ENCODE results near the gene COL21A1. TPM values are rescaled to one million over a fixed set of nuclear protein-coding genes. Genes with fewer than 3 reads are reported as not detected.

Gene COL21A1
- total RNA-seq, 1 experiment from 2014 or later = 3.3 TPM

GRCh38 chr6:56250266-56250665, 2.9 kb upstream of the COL21A1 start:
- POLR2A ChIA-PET = no interaction called here
- DNase-seq (ENCODE audit: low read depth, low spot score) (no peak), ATAC-seq (no peak)
- Histone ChIP-seq H3K9me3 (ENCODE audit: control insufficient read depth, insufficient read depth, low read depth, low read length) (no peaks in the 10 kb centered on the region), H3K4me1 (ENCODE audit: control insufficient read depth, insufficient read depth, low read length) (peaks cover 7% of the 10 kb centered on the region; the same call in 1 of the 2 replicates), H3K4me3 (ENCODE audit: low read depth in 2 of 2, low read length in 2 of 2) (no peak overlapping the region), H3K27ac (ENCODE audit: low read length) (no peak overlapping the region), H3K36me3 (ENCODE audit: control insufficient read depth, insufficient read depth, low read length) (no peaks in the 10 kb centered on the region), H3K27me3 (ENCODE audit: control insufficient read depth, insufficient read depth, low read length) (peaks cover 7% of the 10 kb centered on the region)
- CTCF ChIA-PET = no interaction called here
- TF ChIP-seq POLR2AphosphoS5 (IDR thresholded peaks at IDR 0.05; ENCODE audit: low read depth, low read length) (no peak), TCF7L2 (IDR thresholded peaks at IDR 0.05; ENCODE audit: low read depth, low read length) (no peak), CTCF (IDR thresholded peaks at IDR 0.05) (no peak), REST (IDR thresholded peaks at IDR 0.05; ENCODE audit: insufficient read depth in 1 of 2, low read depth in 2 of 2, low read length in 1 of 2) (no peak), SIN3A (IDR thresholded peaks at IDR 0.05; ENCODE audit: borderline replicate concordance, insufficient read depth, low read depth, low read length) (no peak)
- no TSS peak for BruUV-seq (replicated peaks)
- intact Hi-C loops (cut with micrococcal nuclease; ENCODE audit: unreplicated experiment) (no loop called here), in situ Hi-C loops (cut with HindIII; ENCODE audit: low pct_unique_long_range_greater_than_20kb, low sequenced_read_pairs) (no loop called here)

GRCh38 chr6:56247654-56248122, 308 bp upstream of the COL21A1 start:
- POLR2A ChIA-PET = no interaction called here
- no peak for TF ChIP-seq REST (IDR thresholded peaks at IDR 0.05; ENCODE audit: insufficient read depth in 1 of 2, low read depth in 2 of 2, low read length in 1 of 2)
- TF ChIP-seq CTCF (IDR thresholded peaks at IDR 0.05) = 0 out of 2 replicates have a peak, but pooled peaks have one; percentile 8
- TF ChIP-seq TCF7L2 (IDR thresholded peaks at IDR 0.05; ENCODE audit: low read depth, low read length) = no peak

More at GRCh38 chr6:56247654-56248122, 308 bp upstream of the COL21A1 start:
- CTCF ChIA-PET = no interaction called here
- in situ Hi-C loops (cut with HindIII; ENCODE audit: low pct_unique_long_range_greater_than_20kb, low sequenced_read_pairs) = no loop called here
- intact Hi-C loops (cut with micrococcal nuclease; ENCODE audit: unreplicated experiment) = no loop called here
- no peaks in the 10 kb centered on the region for H3K9me3 ChIP-seq (ENCODE audit: control insufficient read depth, insufficient read depth, low read depth, low read length)
- no TSS peak for BruUV-seq (replicated peaks)
- no peaks in the 10 kb centered on the region for H3K36me3 ChIP-seq (ENCODE audit: control insufficient read depth, insufficient read depth, low read length)
- peaks cover 7% of the 10 kb centered on the region; the same call in 1 of the 2 replicates for H3K4me1 ChIP-seq (ENCODE audit: control insufficient read depth, insufficient read depth, low read length)
- H3K27ac ChIP-seq (ENCODE audit: low read length) = no peak overlapping the region
- peak overlapping the region; percentile 43 to 65 for H3K4me3 ChIP-seq (ENCODE audit: low read depth in 2 of 2, low read length in 2 of 2)
- ATAC-seq (peak; percentile 57), DNase-seq (ENCODE audit: low read depth, low spot score) (no peak)
- H3K27me3 ChIP-seq (ENCODE audit: control insufficient read depth, insufficient read depth, low read length) = peaks cover 7% of the 10 kb centered on the region

All from Panc1 (cell line).